ENCODE results near the gene SLC8B1.

DNA sequence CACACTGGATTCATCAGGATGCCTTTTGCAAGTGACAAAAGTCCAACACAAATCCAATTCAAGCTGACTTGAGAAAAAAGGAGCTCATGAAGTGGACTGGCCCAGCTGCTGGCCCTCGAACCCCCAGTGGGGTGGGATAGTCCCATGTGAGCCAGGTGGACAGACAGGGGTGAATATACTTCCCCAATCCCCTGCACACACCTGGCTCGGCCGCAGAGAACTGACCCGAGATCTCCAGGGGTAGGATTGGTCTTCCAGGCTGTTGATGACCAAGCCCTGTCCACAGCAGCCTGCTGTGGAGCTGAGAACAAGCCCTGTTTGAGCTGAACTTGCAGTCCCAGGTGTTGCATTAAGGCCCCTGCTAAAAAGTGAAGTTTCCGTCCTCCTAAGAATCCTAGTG, 57.4 kb downstream of the SLC8B1 start:
- TF ChIP-seq, protein P1, sequence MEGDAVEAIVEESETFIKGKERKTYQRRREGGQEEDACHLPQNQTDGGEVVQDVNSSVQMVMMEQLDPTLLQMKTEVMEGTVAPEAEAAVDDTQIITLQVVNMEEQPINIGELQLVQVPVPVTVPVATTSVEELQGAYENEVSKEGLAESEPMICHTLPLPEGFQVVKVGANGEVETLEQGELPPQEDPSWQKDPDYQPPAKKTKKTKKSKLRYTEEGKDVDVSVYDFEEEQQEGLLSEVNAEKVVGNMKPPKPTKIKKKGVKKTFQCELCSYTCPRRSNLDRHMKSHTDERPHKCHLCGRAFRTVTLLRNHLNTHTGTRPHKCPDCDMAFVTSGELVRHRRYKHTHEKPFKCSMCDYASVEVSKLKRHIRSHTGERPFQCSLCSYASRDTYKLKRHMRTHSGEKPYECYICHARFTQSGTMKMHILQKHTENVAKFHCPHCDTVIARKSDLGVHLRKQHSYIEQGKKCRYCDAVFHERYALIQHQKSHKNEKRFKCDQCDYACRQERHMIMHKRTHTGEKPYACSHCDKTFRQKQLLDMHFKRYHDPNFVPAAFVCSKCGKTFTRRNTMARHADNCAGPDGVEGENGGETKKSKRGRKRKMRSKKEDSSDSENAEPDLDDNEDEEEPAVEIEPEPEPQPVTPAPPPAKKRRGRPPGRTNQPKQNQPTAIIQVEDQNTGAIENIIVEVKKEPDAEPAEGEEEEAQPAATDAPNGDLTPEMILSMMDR (optimal IDR thresholded peaks at IDR 0.05 in 1 of 3, IDR thresholded peaks at IDR 0.05 in 1 of 3, conservative IDR thresholded peaks at IDR 0.05 in 1 of 3; ENCODE audit: extremely low read depth in 1 of 3, insufficient read depth in 2 of 3, low read length in 3 of 3), result no peak
- no peak for TF ChIP-seq EZH2 (IDR thresholded peaks at IDR 0.05; ENCODE audit: low read length)

Data from keratinocyte (primary cell).